ENCODE results near the gene ARID5B.

Gene ARID5B

GRCh38 chr10:61902445-61903220 is 1.1 kb downstream of the ARID5B start (continued):
- TF ChIP-seq ZNF501 (tag by site-specific recombination; IDR thresholded peaks at IDR 0.05) (peak; percentile 62; the same call in 1 of the 2 replicates), ZSCAN4 (tag by site-specific recombination; IDR thresholded peaks at IDR 0.05) (peak; percentile 97), ZNF394 (tag by site-specific recombination; IDR thresholded peaks at IDR 0.05; ENCODE audit: borderline replicate concordance) (peak; percentile 60; the same call in 1 of the 2 replicates), KLF8 (tag by site-specific recombination; IDR thresholded peaks at IDR 0.05) (peak; percentile 74; the same call in 1 of the 2 replicates), ZSCAN30 (tag by site-specific recombination; IDR thresholded peaks at IDR 0.05) (peak; percentile 17; the same call in 1 of the 2 replicates), ZNF366 (tag by site-specific recombination; conservative IDR thresholded peaks at IDR 0.05) (peak; percentile 86), EGR2 (tag by site-specific recombination; IDR thresholded peaks at IDR 0.05; ENCODE audit: low read depth) (peak; percentile 82), WT1 (tag by site-specific recombination; IDR thresholded peaks at IDR 0.05) (peak; percentile 39; the same call in 1 of the 2 replicates), ZBTB1 (tag by site-specific recombination; IDR thresholded peaks at IDR 0.05) (0 out of 2 replicates have a peak, but pooled peaks have one; percentile 20), ZNF266 (tag by site-specific recombination; IDR thresholded peaks at IDR 0.05; ENCODE audit: low read depth) (no peak), ZNF362 (tag by site-specific recombination; IDR thresholded peaks at IDR 0.05) (peak; percentile 20; the same call in 1 of the 2 replicates), ZFP69B (tag by site-specific recombination; IDR thresholded peaks at IDR 0.05) (peak; percentile 94), KLF10 (tag by site-specific recombination; IDR thresholded peaks at IDR 0.05) (0 out of 2 replicates have a peak, but pooled peaks have one; percentile 34), ZNF623 (tag by site-specific recombination; IDR thresholded peaks at IDR 0.05) (no peak; the same call in 1 of the 2 replicates), ZNF2 (tag by site-specific recombination; IDR thresholded peaks at IDR 0.05) (peak; percentile 80), ZNF843 (tag by site-specific recombination; IDR thresholded peaks at IDR 0.05) (peak; percentile 62), TCF7L2 (IDR thresholded peaks at IDR 0.05; ENCODE audit: borderline replicate concordance, low read depth, low read length) (peak; percentile 78), YY1 (tag by site-specific recombination; IDR thresholded peaks at IDR 0.05) (no peak), ZNF324 (tag by site-specific recombination; IDR thresholded peaks at IDR 0.05) (peak; percentile 61; the same call in 1 of the 2 replicates), ZNF133 (tag by site-specific recombination; IDR thresholded peaks at IDR 0.05) (peak; percentile 31; the same call in 1 of the 2 replicates), SP2 (tag by site-specific recombination; IDR thresholded peaks at IDR 0.05) (peak; percentile 12; the same call in 1 of the 2 replicates), ZBTB21 (tag by site-specific recombination; IDR thresholded peaks at IDR 0.05) (0 out of 2 replicates have a peak, but pooled peaks have one; percentile 53), ZNF514 (tag by site-specific recombination; IDR thresholded peaks at IDR 0.05) (no peak)
- TF ChIP-seq, protein P1, sequence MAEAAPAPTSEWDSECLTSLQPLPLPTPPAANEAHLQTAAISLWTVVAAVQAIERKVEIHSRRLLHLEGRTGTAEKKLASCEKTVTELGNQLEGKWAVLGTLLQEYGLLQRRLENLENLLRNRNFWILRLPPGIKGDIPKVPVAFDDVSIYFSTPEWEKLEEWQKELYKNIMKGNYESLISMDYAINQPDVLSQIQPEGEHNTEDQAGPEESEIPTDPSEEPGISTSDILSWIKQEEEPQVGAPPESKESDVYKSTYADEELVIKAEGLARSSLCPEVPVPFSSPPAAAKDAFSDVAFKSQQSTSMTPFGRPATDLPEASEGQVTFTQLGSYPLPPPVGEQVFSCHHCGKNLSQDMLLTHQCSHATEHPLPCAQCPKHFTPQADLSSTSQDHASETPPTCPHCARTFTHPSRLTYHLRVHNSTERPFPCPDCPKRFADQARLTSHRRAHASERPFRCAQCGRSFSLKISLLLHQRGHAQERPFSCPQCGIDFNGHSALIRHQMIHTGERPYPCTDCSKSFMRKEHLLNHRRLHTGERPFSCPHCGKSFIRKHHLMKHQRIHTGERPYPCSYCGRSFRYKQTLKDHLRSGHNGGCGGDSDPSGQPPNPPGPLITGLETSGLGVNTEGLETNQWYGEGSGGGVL (tag by site-specific recombination; IDR thresholded peaks at IDR 0.05): peak; percentile 56; the same call in 1 of the 2 replicates
- TF ChIP-seq, protein P2, sequence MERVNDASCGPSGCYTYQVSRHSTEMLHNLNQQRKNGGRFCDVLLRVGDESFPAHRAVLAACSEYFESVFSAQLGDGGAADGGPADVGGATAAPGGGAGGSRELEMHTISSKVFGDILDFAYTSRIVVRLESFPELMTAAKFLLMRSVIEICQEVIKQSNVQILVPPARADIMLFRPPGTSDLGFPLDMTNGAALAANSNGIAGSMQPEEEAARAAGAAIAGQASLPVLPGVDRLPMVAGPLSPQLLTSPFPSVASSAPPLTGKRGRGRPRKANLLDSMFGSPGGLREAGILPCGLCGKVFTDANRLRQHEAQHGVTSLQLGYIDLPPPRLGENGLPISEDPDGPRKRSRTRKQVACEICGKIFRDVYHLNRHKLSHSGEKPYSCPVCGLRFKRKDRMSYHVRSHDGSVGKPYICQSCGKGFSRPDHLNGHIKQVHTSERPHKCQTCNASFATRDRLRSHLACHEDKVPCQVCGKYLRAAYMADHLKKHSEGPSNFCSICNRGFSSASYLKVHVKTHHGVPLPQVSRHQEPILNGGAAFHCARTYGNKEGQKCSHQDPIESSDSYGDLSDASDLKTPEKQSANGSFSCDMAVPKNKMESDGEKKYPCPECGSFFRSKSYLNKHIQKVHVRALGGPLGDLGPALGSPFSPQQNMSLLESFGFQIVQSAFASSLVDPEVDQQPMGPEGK (tag by site-specific recombination; IDR thresholded peaks at IDR 0.05): peak; percentile 24; the same call in 1 of the 2 replicates
- TF ChIP-seq, protein P3, sequence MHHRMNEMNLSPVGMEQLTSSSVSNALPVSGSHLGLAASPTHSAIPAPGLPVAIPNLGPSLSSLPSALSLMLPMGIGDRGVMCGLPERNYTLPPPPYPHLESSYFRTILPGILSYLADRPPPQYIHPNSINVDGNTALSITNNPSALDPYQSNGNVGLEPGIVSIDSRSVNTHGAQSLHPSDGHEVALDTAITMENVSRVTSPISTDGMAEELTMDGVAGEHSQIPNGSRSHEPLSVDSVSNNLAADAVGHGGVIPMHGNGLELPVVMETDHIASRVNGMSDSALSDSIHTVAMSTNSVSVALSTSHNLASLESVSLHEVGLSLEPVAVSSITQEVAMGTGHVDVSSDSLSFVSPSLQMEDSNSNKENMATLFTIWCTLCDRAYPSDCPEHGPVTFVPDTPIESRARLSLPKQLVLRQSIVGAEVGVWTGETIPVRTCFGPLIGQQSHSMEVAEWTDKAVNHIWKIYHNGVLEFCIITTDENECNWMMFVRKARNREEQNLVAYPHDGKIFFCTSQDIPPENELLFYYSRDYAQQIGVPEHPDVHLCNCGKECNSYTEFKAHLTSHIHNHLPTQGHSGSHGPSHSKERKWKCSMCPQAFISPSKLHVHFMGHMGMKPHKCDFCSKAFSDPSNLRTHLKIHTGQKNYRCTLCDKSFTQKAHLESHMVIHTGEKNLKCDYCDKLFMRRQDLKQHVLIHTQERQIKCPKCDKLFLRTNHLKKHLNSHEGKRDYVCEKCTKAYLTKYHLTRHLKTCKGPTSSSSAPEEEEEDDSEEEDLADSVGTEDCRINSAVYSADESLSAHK (tag by site-specific recombination; IDR thresholded peaks at IDR 0.05): peak; percentile 63
- TF ChIP-seq, protein P4, sequence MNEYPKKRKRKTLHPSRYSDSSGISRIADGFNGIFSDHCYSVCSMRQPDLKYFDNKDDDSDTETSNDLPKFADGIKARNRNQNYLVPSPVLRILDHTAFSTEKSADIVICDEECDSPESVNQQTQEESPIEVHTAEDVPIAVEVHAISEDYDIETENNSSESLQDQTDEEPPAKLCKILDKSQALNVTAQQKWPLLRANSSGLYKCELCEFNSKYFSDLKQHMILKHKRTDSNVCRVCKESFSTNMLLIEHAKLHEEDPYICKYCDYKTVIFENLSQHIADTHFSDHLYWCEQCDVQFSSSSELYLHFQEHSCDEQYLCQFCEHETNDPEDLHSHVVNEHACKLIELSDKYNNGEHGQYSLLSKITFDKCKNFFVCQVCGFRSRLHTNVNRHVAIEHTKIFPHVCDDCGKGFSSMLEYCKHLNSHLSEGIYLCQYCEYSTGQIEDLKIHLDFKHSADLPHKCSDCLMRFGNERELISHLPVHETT (tag by site-specific recombination; IDR thresholded peaks at IDR 0.05): peak; percentile 78

Measured in HEK293 (cell line).